HAP-1 (cell line): ENCODE results near the gene CDCP2.

Experiments
- DNase-seq, 2 experiments: peaks; one replicate each; pipeline ENCODE4 v3.0.0-alpha.2; 2016 to 2020; ENCODE audit warnings: low spot score in 2 of 2
- H3K27me3 ChIP-seq: fragments of 250-450 bp; sonication (Bioruptor Pico); 2 replicates; pipeline ENCODE4 v1.5.1; 2020; ENCODE audit warnings: low read depth, mild to moderate bottlenecking, moderate library complexity
- H3K36me3 ChIP-seq: fragments of 250-450 bp; sonication (Bioruptor Pico); replicated peaks from 2 replicates; pipeline ENCODE4 v1.5.1; 2020; ENCODE audit warnings: mild to moderate bottlenecking
- H3K4me1 ChIP-seq: fragments of 250-450 bp; sonication (Bioruptor Pico); 2 replicates; pipeline ENCODE4 v1.5.1; 2020; ENCODE audit warnings: mild to moderate bottlenecking
- H3K4me3 ChIP-seq: fragments of 250-450 bp; sonication (Bioruptor Pico); 2 replicates; pipeline ENCODE4 v1.5.1; 2020; ENCODE audit warnings: mild to moderate bottlenecking, moderate library complexity
- H3K9me3 ChIP-seq: fragments of 250-450 bp; sonication (Bioruptor Pico); 2 replicates; pipeline ENCODE4 v1.5.1; 2020; ENCODE audit warnings: mild to moderate bottlenecking, moderate library complexity
- in situ Hi-C: fragments of 300-500 bp; cut with MboI; formaldehyde crosslinking; loops from 3 replicates; pipeline ENCODE4 v1.14.3; 2020; ENCODE audit warnings: low sequenced_read_pairs, inconsistent platforms, mixed read lengths

Gene CDCP2

DNA sequence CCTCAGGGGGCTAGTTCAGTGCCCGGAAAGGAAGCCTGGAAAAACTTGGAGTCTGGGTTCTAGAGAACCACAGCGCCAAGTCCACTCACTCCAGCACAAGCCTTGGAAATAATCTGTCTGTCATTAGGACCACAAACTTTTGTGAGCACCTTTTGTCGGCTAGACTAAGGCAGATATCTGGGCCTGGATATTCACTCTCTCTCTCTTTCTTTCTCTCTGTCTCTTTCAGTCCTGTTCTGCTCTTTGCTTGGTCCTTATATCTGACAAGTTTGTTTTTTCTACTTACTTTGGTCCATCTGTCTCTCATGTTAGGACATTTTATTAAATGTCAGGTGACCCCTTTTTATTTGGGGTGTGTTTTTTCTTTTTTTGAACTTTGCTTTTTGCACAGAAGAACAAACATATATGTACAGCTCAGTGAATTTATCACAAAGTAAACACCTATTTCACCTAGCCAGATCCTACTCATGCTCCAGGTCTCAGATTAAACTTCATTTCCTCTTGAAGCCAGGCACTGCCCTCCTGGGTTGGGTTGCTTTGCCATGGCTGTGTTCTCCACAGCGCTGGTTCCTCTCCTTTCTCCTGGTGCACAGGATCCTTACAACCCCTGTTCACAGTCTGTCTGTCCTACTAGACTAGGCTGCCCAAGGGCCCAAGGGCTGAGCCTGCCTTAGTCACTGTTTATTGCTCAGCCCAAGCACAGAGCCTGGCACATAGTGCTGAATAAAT lies 58.6 kb downstream of the CDCP2 start:
- in situ Hi-C loops, result no loop called here

GRCh38 chr1:54091666-54092065 lies 61.1 kb downstream of the CDCP2 start:
- no peak for DNase-seq
- no peaks in the 10 kb centered on the region for H3K4me1 ChIP-seq
- no peak overlapping the region for H3K4me3 ChIP-seq
- no peaks in the 10 kb centered on the region for H3K9me3 ChIP-seq
- in situ Hi-C loops, result no loop called here
- no peaks in the 10 kb centered on the region for H3K27me3 ChIP-seq
- H3K36me3 ChIP-seq, result 0 out of 2 replicates have a peak, but pooled peaks cover 4% of the 10 kb centered on the region

More for the DNA sequence above, 58.6 kb downstream of the CDCP2 start:
- no peaks in the 10 kb centered on the region for H3K27me3 ChIP-seq
- no peak overlapping the region for H3K4me3 ChIP-seq
- H3K4me1 ChIP-seq, result no peaks in the 10 kb centered on the region
- H3K9me3 ChIP-seq, result no peaks in the 10 kb centered on the region
- no peak for DNase-seq
- H3K36me3 ChIP-seq, result 0 out of 2 replicates have a peak, but pooled peaks cover 4% of the 10 kb centered on the region

- Histone ChIP-seq H3K4me3 (no peak overlapping the region), H3K36me3 (no peaks in the 10 kb centered on the region), H3K9me3 (no peaks in the 10 kb centered on the region), H3K4me1 (no peaks in the 10 kb centered on the region), H3K27me3 (no peaks in the 10 kb centered on the region)
- in situ Hi-C loops, result no loop called here
- DNase-seq, result no peak
Observed at GRCh38 chr1:54088385-54088784, 64.4 kb downstream of the CDCP2 start.

DNA sequence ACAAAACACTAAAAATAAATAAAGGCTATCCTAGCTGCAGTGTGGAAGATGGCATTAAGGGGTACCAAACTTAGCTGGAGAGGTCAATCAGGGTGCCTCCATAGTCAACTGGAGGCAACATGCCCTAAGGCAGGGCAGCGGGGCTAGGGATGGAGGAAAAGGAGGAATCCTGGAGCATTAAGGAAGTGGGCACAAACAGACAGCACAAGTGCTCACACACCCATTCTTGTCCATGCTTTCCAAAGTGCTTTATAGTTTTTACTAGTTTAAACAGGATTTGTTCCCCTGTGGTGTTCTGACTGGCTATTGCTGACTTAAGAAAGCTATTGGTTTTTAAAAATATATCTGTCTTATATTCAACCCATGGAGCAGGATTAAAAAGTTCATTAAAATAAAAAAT lies 66.0 kb downstream of the CDCP2 start:
- no peak for DNase-seq
- no peaks in the 10 kb centered on the region for H3K36me3 ChIP-seq
- no peaks in the 10 kb centered on the region for H3K27me3 ChIP-seq
- H3K9me3 ChIP-seq, result no peaks in the 10 kb centered on the region
- no peaks in the 10 kb centered on the region for H3K4me1 ChIP-seq
- in situ Hi-C loops, result no loop called here
- H3K4me3 ChIP-seq, result no peak overlapping the region

- in situ Hi-C loops, result no loop called here
- Histone ChIP-seq H3K27me3 (no peaks in the 10 kb centered on the region), H3K9me3 (no peaks in the 10 kb centered on the region), H3K4me1 (no peaks in the 10 kb centered on the region), H3K4me3 (no peak overlapping the region), H3K36me3 (no peaks in the 10 kb centered on the region)
- DNase-seq, result no peak
Observed at GRCh38 chr1:54084794-54085193, 68.0 kb downstream of the CDCP2 start.
